ENCODE data around the gene RAP1A. TPM values are rescaled to one million over a fixed set of nuclear protein-coding genes. Genes with fewer than 3 reads are reported as not detected.

Gene RAP1A
- total RNA-seq, 4 donors from 2014 or later = 34.0 to 87.2 (median 57.7) TPM

DNA sequence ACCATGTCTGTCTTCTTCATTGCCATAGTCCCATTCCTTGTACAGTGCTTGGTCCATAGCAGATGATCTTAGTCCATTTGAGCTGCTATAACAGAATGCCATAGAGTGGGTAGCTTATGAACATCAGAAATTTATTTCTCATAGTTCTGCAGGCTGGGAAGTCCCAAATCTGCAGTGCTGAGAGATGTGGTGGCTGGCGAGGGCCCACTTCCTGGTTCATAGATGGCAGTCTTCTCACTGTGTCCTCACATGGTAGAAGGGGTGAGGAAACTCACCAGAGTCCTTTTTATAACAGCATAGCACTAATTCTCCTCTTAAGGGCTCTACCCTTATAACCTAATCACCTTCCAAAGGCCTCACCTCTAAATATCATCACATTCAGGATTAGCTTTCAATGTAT lies 23.1 kb upstream of the RAP1A start:
- in situ Hi-C loops (cut with MboI; ENCODE audit: low pct_ligation_motif_present in 1 of 4, low pct_unique_long_range_greater_than_20kb in 1 of 4, low sequenced_read_pairs in 3 of 4) (no loop called here), intact Hi-C loops (cut with DNase I; ENCODE audit: low total_unique reads) (no loop called here)
- DNase-seq = peak; percentile 41
- Histone ChIP-seq H3K36me3 (no peaks in the 10 kb centered on the region), H3K4me3 (no peak overlapping the region), H3K27ac (peak overlapping the region; percentile 33 to 81 (median 68)), H3K9me3 (no peaks in the 10 kb centered on the region), H3K4me1 (peaks cover 22 to 66% (median 39%) of the 10 kb centered on the region in 4 donors), H3K27me3 (no peaks in the 10 kb centered on the region)
- WGBS, 2 donors (ENCODE audit: low coverage in 1 of 2) = 75 to 80% methylated on average over 1 of the region's 1 CpG
- TF ChIP-seq CTCF (IDR thresholded peaks at IDR 0.05) (no peak), EP300 (IDR thresholded peaks at IDR 0.05; ENCODE audit: low read depth) (no peak), POLR2AphosphoS5 (IDR thresholded peaks at IDR 0.05) (no peak), POLR2A (IDR thresholded peaks at IDR 0.05) (no peak)

DNA sequence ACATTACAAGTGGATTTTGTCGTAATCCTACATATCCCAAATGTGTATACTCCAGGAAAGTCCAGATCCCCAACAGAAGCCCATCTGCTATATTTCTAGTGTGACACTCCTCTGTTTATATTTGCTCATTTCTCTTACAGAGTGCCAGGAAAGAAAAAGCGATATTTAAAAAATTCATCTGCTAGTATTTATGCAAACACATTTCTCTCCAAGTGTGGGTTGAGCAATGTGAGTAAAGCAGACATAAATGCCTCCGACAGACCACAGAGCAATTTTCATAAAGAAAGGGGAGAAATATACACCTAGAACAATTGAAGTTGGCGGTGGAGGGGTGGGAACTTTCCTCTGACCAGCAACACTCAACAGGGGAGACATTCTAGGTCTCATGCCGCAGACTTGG lies 22.2 kb upstream of the RAP1A start:
- Histone ChIP-seq H3K4me1 (peaks cover 18 to 57% (median 35%) of the 10 kb centered on the region in 4 donors), H3K4me3 (no peak overlapping the region), H3K27me3 (no peaks in the 10 kb centered on the region), H3K36me3 (no peaks in the 10 kb centered on the region), H3K9me3 (no peaks in the 10 kb centered on the region), H3K27ac (peak overlapping the region; percentile 33 to 81 (median 68))
- intact Hi-C loops (cut with DNase I; ENCODE audit: low total_unique reads) (no loop called here), in situ Hi-C loops (cut with MboI; ENCODE audit: low pct_ligation_motif_present in 1 of 4, low pct_unique_long_range_greater_than_20kb in 1 of 4, low sequenced_read_pairs in 3 of 4) (no loop called here)
- WGBS, 2 donors (ENCODE audit: low coverage in 1 of 2) = 59 to 64% methylated on average over 5 of the region's 5 CpGs
- peak in 2 of 3 donors; percentile 45 to 68 for TF ChIP-seq POLR2AphosphoS5 (IDR thresholded peaks at IDR 0.05)
- no peak for TF ChIP-seq EP300 (IDR thresholded peaks at IDR 0.05; ENCODE audit: low read depth)
- DNase-seq = no peak

- in situ Hi-C loops (cut with MboI; ENCODE audit: low pct_ligation_motif_present in 1 of 4, low pct_unique_long_range_greater_than_20kb in 1 of 4, low sequenced_read_pairs in 3 of 4) = no loop called here
Observed at GRCh38 chr1:111598544-111598943, 21.0 kb upstream of the RAP1A start.

GRCh38 chr1:111599781-111600693 lies 19.6 kb upstream of the RAP1A start:
- no peaks in the 10 kb centered on the region for H3K36me3 ChIP-seq
- TF ChIP-seq POLR2AphosphoS5 (IDR thresholded peaks at IDR 0.05) = no peak
- no peak for TF ChIP-seq POLR2A (IDR thresholded peaks at IDR 0.05)
- H3K9me3 ChIP-seq = no peaks in the 10 kb centered on the region
- in situ Hi-C loops (cut with MboI; ENCODE audit: low pct_ligation_motif_present in 1 of 4, low pct_unique_long_range_greater_than_20kb in 1 of 4, low sequenced_read_pairs in 3 of 4) (loop anchor here in 1 of 4 donors (25.0 kb wide), 1 partner anchor 388 kb away; the partner anchor contains the start of gene DENND2D), intact Hi-C loops (cut with DNase I; ENCODE audit: low total_unique reads) (no loop called here)
- H3K27me3 ChIP-seq = no peaks in the 10 kb centered on the region
- WGBS, 2 donors (ENCODE audit: low coverage in 1 of 2) = 64 to 71% methylated on average over 3 to 10 of the region's 10 CpGs
- no peak overlapping the region for H3K4me3 ChIP-seq
- H3K4me1 ChIP-seq = peaks cover 4 to 47% (median 20%) of the 10 kb centered on the region in 4 donors
- DNase-seq = no peak
- H3K27ac ChIP-seq = peak overlapping the region in 3 of 4 donors; percentile 31 to 79 (median 48)

More at GRCh38 chr1:111598544-111598943, 21.0 kb upstream of the RAP1A start:
- Histone ChIP-seq H3K27ac (peak overlapping the region; percentile 33 to 81 (median 68)), H3K4me3 (no peak overlapping the region), H3K36me3 (no peaks in the 10 kb centered on the region), H3K9me3 (no peaks in the 10 kb centered on the region), H3K4me1 (peaks cover 10 to 53% (median 24%) of the 10 kb centered on the region in 4 donors), H3K27me3 (no peaks in the 10 kb centered on the region)
- no peak for TF ChIP-seq POLR2AphosphoS5 (IDR thresholded peaks at IDR 0.05)
- TF ChIP-seq POLR2A (IDR thresholded peaks at IDR 0.05) = no peak
- no peak for TF ChIP-seq CTCF (IDR thresholded peaks at IDR 0.05)
- no peak for DNase-seq
- 75 to 100% methylated on average over 1 to 6 of the region's 6 CpGs for WGBS, 2 donors (ENCODE audit: low coverage in 1 of 2)
- intact Hi-C loops (cut with DNase I; ENCODE audit: low total_unique reads) = no loop called here

DNA sequence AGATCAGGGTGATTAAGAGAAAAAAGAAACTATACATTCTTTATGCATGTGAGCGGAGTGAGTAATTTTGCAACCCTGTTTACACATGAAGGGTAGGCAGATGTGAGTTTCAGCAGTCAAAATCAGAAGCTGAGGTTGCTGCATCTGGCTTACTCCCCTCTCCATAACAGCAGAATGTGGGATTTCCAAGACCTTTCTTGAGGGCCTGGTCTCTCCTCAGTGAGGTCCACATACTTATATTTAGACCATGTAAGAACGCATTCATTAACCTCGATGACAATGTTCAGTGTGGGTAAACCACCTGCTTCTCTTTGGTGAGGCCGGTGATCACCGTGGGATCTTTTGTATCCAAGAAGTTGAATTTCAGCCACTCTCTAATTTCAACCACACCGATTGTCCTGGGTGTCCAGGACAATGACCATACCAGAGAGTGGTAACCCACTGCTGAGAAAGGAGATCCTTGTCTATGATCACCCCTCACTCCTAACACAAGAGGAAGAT lies 18.7 kb upstream of the RAP1A start:
- Histone ChIP-seq H3K4me3 (no peak overlapping the region), H3K4me1 (peaks cover 0 to 47% (median 22%) of the 10 kb centered on the region in 4 donors), H3K36me3 (no peaks in the 10 kb centered on the region), H3K9me3 (no peaks in the 10 kb centered on the region), H3K27ac (peak overlapping the region in 3 of 4 donors; percentile 31 to 48 (median 35)), H3K27me3 (no peaks in the 10 kb centered on the region)
- in situ Hi-C loops (cut with MboI; ENCODE audit: low pct_ligation_motif_present in 1 of 4, low pct_unique_long_range_greater_than_20kb in 1 of 4, low sequenced_read_pairs in 3 of 4) (loop anchor here in 1 of 4 donors (25.0 kb wide), 1 partner anchor 389 kb away; the partner anchor contains the start of gene DENND2D), intact Hi-C loops (cut with DNase I; ENCODE audit: low total_unique reads) (no loop called here)
- no peak for DNase-seq
- TF ChIP-seq CTCF (IDR thresholded peaks at IDR 0.05) (no peak), POLR2AphosphoS5 (IDR thresholded peaks at IDR 0.05) (no peak), POLR2A (IDR thresholded peaks at IDR 0.05) (no peak), EP300 (IDR thresholded peaks at IDR 0.05; ENCODE audit: low read depth) (no peak)
- WGBS, 2 donors (ENCODE audit: low coverage in 1 of 2) = 77 to 91% methylated on average over 4 to 6 of the region's 6 CpGs

All from transverse colon (tissue), 4 donors.